GM23338 (cell line): ENCODE measurements around the gene DYNC1LI2. TPM values are rescaled to one million over a fixed set of nuclear protein-coding genes. Genes with fewer than 3 reads are reported as not detected.

Experiments used
- ATAC-seq: fragments of 200-7000 bp; cut with Tn5 transposase; 3 replicates; pipeline ENCODE4 v1.9.1; 2020
- DNase-seq: peaks from one replicate; pipeline ENCODE4 v3.0.0-alpha.2; 2015; ENCODE audit warnings: low spot score
- H2AFZ ChIP-seq: fragments of 200-600 bp; sonication (generic); 2 replicates; pipeline ENCODE4 v1.8.0; 2016; ENCODE audit warnings: antibody characterized with exemption, mild to moderate bottlenecking, moderate library complexity
- H3F3A ChIP-seq: fragments of 200-600 bp; sonication (generic); replicated peaks from 2 replicates; pipeline ENCODE4 v1.8.0; 2017; ENCODE audit warnings: antibody characterized with exemption, mixed run types, low read depth
- H3K27ac ChIP-seq: fragments of 200-600 bp; sonication (generic); 2 replicates; pipeline ENCODE4 v1.6.1; 2016; ENCODE audit warnings: low read depth
- H3K27me3 ChIP-seq: fragments of 200-600 bp; sonication (generic); 2 replicates; pipeline ENCODE4 v1.8.0; 2016; ENCODE audit warnings: mild to moderate bottlenecking, mixed run types, moderate library complexity; ENCODE audit not compliant: insufficient read depth
- H3K36me3 ChIP-seq: fragments of 200-600 bp; sonication (generic); 2 replicates; pipeline ENCODE4 v1.8.0; 2016; ENCODE audit warnings: mild to moderate bottlenecking; ENCODE audit not compliant: insufficient read depth
- H3K4me1 ChIP-seq: fragments of 200-600 bp; sonication (generic); 2 replicates; pipeline ENCODE4 v1.8.0; 2016; ENCODE audit warnings: mild to moderate bottlenecking, moderate library complexity; ENCODE audit not compliant: insufficient read depth
- H3K4me2 ChIP-seq: fragments of 200-600 bp; sonication (generic); 2 replicates; pipeline ENCODE4 v1.7.1; 2017; ENCODE audit warnings: mixed run types
- H3K4me3 ChIP-seq: fragments of 200-600 bp; sonication (generic); 2 replicates; pipeline ENCODE4 v1.6.1; 2016; ENCODE audit warnings: mixed run types
- H3K79me2 ChIP-seq: fragments of 200-600 bp; sonication (generic); replicated peaks from 2 replicates; pipeline ENCODE4 v1.8.0; 2017; ENCODE audit warnings: mild to moderate bottlenecking; ENCODE audit not compliant: insufficient read depth
- H3K9me2 ChIP-seq: fragments of 200-600 bp; sonication (generic); 2 replicates; pipeline ENCODE4 v1.8.0; 2017; ENCODE audit not compliant: insufficient read depth
- H4K20me1 ChIP-seq: fragments of 200-600 bp; sonication (generic); replicated peaks from 2 replicates; pipeline ENCODE4 v1.8.0; 2017; ENCODE audit warnings: mild to moderate bottlenecking; ENCODE audit not compliant: insufficient read depth
- H3K27ac Mint-ChIP-seq: 2 replicates; pipeline ENCODE4 v1.8.0; 2020; ENCODE audit warnings: inconsistent platforms, mild to moderate bottlenecking, moderate library complexity, mixed read lengths
- H3K27me3 Mint-ChIP-seq: 3 replicates; pipeline ENCODE4 v1.8.0; 2022; ENCODE audit warnings: low read depth, mild to moderate bottlenecking, moderate library complexity, mixed read lengths, inconsistent platforms; ENCODE audit not compliant: insufficient read depth, poor library complexity
- H3K36me3 Mint-ChIP-seq: 3 replicates; pipeline ENCODE4 v1.8.0; 2021; ENCODE audit warnings: low read depth, mild to moderate bottlenecking, inconsistent platforms, moderate library complexity, mixed read lengths
- H3K4me1 Mint-ChIP-seq: 3 replicates; pipeline ENCODE4 v1.8.0; 2020; ENCODE audit warnings: mild to moderate bottlenecking, inconsistent platforms, mixed read lengths
- H3K4me3 Mint-ChIP-seq: 3 replicates; pipeline ENCODE4 v1.8.0; 2021; ENCODE audit warnings: moderate library complexity, mild to moderate bottlenecking, inconsistent platforms, mixed read lengths
- H3K9me3 Mint-ChIP-seq: 3 replicates; pipeline ENCODE4 v1.8.0; 2020; ENCODE audit warnings: moderate library complexity, mild to moderate bottlenecking, inconsistent platforms, mixed read lengths
- CTCF ChIP-seq, 2 experiments: fragments of 200-600 bp in 1 of 2; sonication (generic) in 1 of 2; conservative IDR thresholded peaks; 2 replicates each; pipeline versions ENCODE4 v1.5.1 to v1.6.1; 2016 to 2017; ENCODE audit warnings: antibody characterized with exemption in 2 of 2, low read depth in 2 of 2, mild to moderate bottlenecking in 2 of 2, moderate library complexity in 1 of 2
- ETS1 ChIP-seq: IDR thresholded peaks from 2 replicates; pipeline ENCODE4 v1.6.1; 2016; ENCODE audit warnings: antibody characterized with exemption
- POLR2AphosphoS5 ChIP-seq: IDR thresholded peaks from 2 replicates; pipeline ENCODE4 v1.6.1; 2016; ENCODE audit warnings: antibody characterized with exemption, low read depth
- ZNF331 ChIP-seq: fragments of 250-450 bp; sonication (Bioruptor Pico); IDR thresholded peaks from 2 replicates; pipeline ENCODE4 v1.5.0; 2020; ENCODE audit warnings: low read depth, mild to moderate bottlenecking, moderate library complexity
- ZNF462 ChIP-seq: fragments of 250-450 bp; sonication (Bioruptor Pico); IDR thresholded peaks from 2 replicates; pipeline ENCODE4 v1.5.0; 2020; ENCODE audit warnings: mild to moderate bottlenecking, moderate library complexity
- polyA plus RNA-seq: library from polyadenylated mRNA; unstranded; fragments of >200 nt; fragmentation: Nextera tagmentation; extraction: Ambion mirVana; gene quantifications from 2 replicates; pipeline ENCODE4 v1.2.1, GENCODE V29; 2016
- total RNA-seq: library from RNA; depleted of rRNA; stranded (reverse); fragments of >200 nt; shearing (Covaris generic); gene quantifications from 2 replicates; pipeline ENCODE4 v1.2.3, GENCODE V29; 2014

Gene DYNC1LI2
- total and polyA plus RNA-seq, 2 experiments from 2014 or later = 73.9 to 85.9 TPM

- TF ChIP-seq CTCF (conservative IDR thresholded peaks at IDR 0.05; ENCODE audit: low read depth in 2 of 2) (no peak), ZNF462 (CRISPR knock-in tag) (no peak)
Observed at GRCh38 chr16:66698046-66698445, 53.4 kb downstream of the DYNC1LI2 start (continued).

GRCh38 chr16:66696669-66697630 lies 54.5 kb downstream of the DYNC1LI2 start, which contains the start of gene CMTM4:
CMTM4 (minus strand) TSS chr16:66696743; CDS start chr16:66696525, 218 bp downstream.
- no peaks in the 10 kb centered on the region for H3K9me3 Mint-ChIP-seq
- peak in 1 of 2 experiments; percentile 39; a peak in 2 of 4 replicates for TF ChIP-seq CTCF (conservative IDR thresholded peaks at IDR 0.05; ENCODE audit: low read depth in 2 of 2)
- TF ChIP-seq ETS1 = no peak
- peak; percentile 73 for TF ChIP-seq POLR2AphosphoS5
- TF ChIP-seq ZNF331 (CRISPR knock-in tag) = no peak
- Histone ChIP-seq H3K36me3 (no peaks in the 10 kb centered on the region), H3K4me3 (peak within 1 kb of the TSS; percentile 89), H3K79me2 (peaks cover 35% of the 10 kb centered on the region), H3F3A (peaks cover 13% of the 10 kb centered on the region; the same call in 1 of the 2 replicates), H2AFZ (peak within 1 kb of the TSS; percentile 96), H3K4me1 (peaks cover 32% of the 10 kb centered on the region), H3K4me2 (peak within 1 kb of the TSS; percentile 90), H3K27ac (peak within 1 kb of the TSS; percentile 50; the same call in 1 of the 2 replicates), H3K27me3 (peaks cover 12% of the 10 kb centered on the region; the same call in 1 of the 2 replicates), H3K9me2 (no peaks in the 10 kb centered on the region), H4K20me1 (0 out of 2 replicates have a peak, but pooled peaks cover 7% of the 10 kb centered on the region)
- H3K27me3 Mint-ChIP-seq = peaks cover 13% of the 10 kb centered on the region
- peak; percentile 90 for DNase-seq
- peak within 1 kb of the TSS; percentile 94; the same call in 1 of the 2 replicates for H3K27ac Mint-ChIP-seq
- peak within 1 kb of the TSS; percentile 84 for H3K4me3 Mint-ChIP-seq
- ATAC-seq = peak; percentile 64
- peaks cover 33% of the 10 kb centered on the region for H3K4me1 Mint-ChIP-seq
- peaks cover 6% of the 10 kb centered on the region; the same call in 1 of the 3 replicates for H3K36me3 Mint-ChIP-seq
